Uterus (tissue), 4 donors: Measurements from ENCODE around the gene SSBP1. TPM values are rescaled to one million over a fixed set of nuclear protein-coding genes. Genes with fewer than 3 reads are reported as not detected.
A peak's percentile ranks its signal among the peaks of the same experiment; 100 is the strongest.
"Not testable (repeated sequence)": the region's sequence is repeated elsewhere in the genome, so short reads cannot be mapped to it uniquely, and the experiment has no call there.

Experiments used
- DNase-seq, 2 donors: peaks; one replicate each; pipeline ENCODE4 v3.0.0-alpha.2; 2019 to 2020
- H3K27ac ChIP-seq, 2 donors: fragments of 200-600 bp; sonication (generic); 1 replicate in 1 of 2; 2 replicates in 1 of 2; pipeline ENCODE4 v1.5.1; 2016 to 2018
- H3K27me3 ChIP-seq, 2 donors: fragments of 200-600 bp; sonication (generic); one replicate each; pipeline ENCODE4 v1.5.1; 2018 to 2019; ENCODE audit warnings: control low read depth in 1 of 2
- H3K36me3 ChIP-seq, 2 donors: fragments of 200-600 bp; sonication (generic); one replicate each; pipeline ENCODE4 v1.5.1; 2019; ENCODE audit warnings: control low read depth in 1 of 2
- H3K4me1 ChIP-seq, 2 donors: fragments of 200-600 bp; sonication (generic); one replicate each; pipeline ENCODE4 v1.5.1; 2018 to 2019; ENCODE audit warnings: control low read depth in 1 of 2
- H3K4me3 ChIP-seq, 2 donors: fragments of 200-600 bp; sonication (generic); 1 replicate in 1 of 2; 2 replicates in 1 of 2; pipeline ENCODE4 v1.5.1; 2018 to 2019; ENCODE audit warnings: mild to moderate bottlenecking in 1 of 2
- H3K9me3 ChIP-seq, 2 donors: fragments of 200-600 bp; sonication (generic); one replicate each; pipeline ENCODE4 v1.5.1; 2019; ENCODE audit warnings: control low read depth in 1 of 2
- CTCF ChIP-seq, 4 experiments: fragments of 200-600 bp in 2 of 4; fragments of 450-650 bp in 2 of 4; sonication (generic) in 2 of 4; IDR thresholded peaks; one replicate each; pipeline ENCODE4 v1.5.1; 2016 to 2019; ENCODE audit warnings: antibody characterized with exemption in 4 of 4, mild to moderate bottlenecking in 2 of 4, moderate library complexity in 1 of 4
- POLR2A ChIP-seq, 2 donors: fragments of 450-650 bp; IDR thresholded peaks; one replicate each; pipeline ENCODE4 v1.6.1; 2016; ENCODE audit warnings: antibody characterized with exemption in 2 of 2, mild to moderate bottlenecking in 1 of 2, moderate library complexity in 1 of 2
- intact Hi-C: fragments of 100-400 bp; cut with DNase I; formaldehyde crosslinking; loops from one replicate; pipeline ENCODE4 v1.15.1; 2023; ENCODE audit warnings: low total_unique reads
- total RNA-seq, 4 donors: library from RNA; depleted of rRNA in 3 of 4; stranded (reverse); fragments of >200 nt in 3 of 4; gene quantifications; one replicate each; pipeline versions ENCODE4 v1.1.0 to v1.2.4, GENCODE V29; 2014 to 2023
- donor health status: DM: yes; HTN: yes; CAD: no.

Gene SSBP1
- total RNA-seq, 4 donors from 2014 or later, result 56.9 to 110 (median 71.8) TPM

- no peak for TF ChIP-seq POLR2A (IDR thresholded peaks at IDR 0.05)
- no peak for TF ChIP-seq CTCF (IDR thresholded peaks at IDR 0.05)
- no peak within 1 kb of the TSS for H3K27ac ChIP-seq
- no peak for DNase-seq
- H3K27me3 ChIP-seq, result no peaks in the 10 kb centered on the region
- no peaks in the 10 kb centered on the region for H3K4me1 ChIP-seq
- intact Hi-C loops, result no loop called here
- no peak within 1 kb of the TSS for H3K4me3 ChIP-seq
- no peaks in the 10 kb centered on the region for H3K36me3 ChIP-seq
- H3K9me3 ChIP-seq, result no peaks in the 10 kb centered on the region
These were observed 25.6 kb downstream of the SSBP1 start, which contains the start of gene TAS2R3 for GRCh38 chr7:141763797-141764196. TAS2R3 (plus strand) TSS chr7:141764097; CDS start chr7:141764159, 62 bp downstream.

DNA sequence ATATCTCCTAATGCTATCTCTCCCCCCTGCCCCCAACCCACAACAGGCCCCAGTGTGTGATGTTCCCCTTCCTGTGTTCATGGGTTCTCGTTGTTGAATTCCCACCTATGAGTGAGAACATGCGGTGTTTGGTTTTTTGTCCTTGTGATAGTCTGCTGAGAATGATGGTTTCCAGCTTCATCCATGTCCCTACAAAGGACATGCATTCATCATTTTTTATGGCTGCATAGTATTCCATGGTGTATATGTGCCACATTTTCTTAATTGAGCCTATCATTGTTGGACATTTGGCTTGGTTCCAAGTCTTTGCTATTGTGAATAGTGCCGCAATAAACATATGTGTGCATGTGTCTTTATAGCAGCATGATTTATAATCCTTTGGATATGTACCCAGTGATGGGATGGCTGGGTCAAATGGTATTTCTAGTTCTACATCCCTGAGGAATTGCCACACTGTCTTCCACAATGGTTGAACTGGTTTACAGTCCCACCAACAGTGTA is 32.0 kb downstream of the SSBP1 start:
- H3K27me3 ChIP-seq, intact Hi-C loops, DNase-seq, H3K27ac ChIP-seq, H3K4me1 ChIP-seq, H3K36me3 ChIP-seq, H3K4me3 ChIP-seq, H3K9me3 ChIP-seq: not testable (repeated sequence)

DNA sequence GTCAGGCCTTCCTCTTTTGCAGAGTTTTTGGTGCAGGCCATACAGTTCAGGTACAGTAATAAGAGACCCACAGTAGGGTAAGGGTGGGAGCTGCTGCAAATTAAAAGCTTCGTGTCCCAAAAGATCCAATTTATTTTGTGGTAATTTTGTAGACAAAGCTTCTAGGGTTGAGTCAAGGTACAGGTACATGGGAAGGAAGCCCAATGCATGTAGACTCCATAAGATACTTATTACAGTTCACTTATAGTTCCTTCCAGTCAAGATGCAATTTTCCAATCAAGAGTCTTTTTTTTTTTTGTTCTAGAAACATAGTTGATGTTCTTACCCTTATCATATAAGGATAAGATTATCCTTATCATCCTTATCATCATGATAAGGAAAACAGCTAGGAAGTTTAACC is 38.2 kb downstream of the SSBP1 start, which contains the start of gene TAS2R4:
Gene TAS2R4, plus strand, starts transcription at position 301 of the 400 bp plus-strand sequence. CDS start 1,815 bp downstream, outside the sequence.
- TF ChIP-seq POLR2A (IDR thresholded peaks at IDR 0.05), result no peak
- TF ChIP-seq CTCF (IDR thresholded peaks at IDR 0.05), result no peak
- DNase-seq, result no peak
- intact Hi-C loops, result no loop called here
- no peaks in the 10 kb centered on the region for H3K4me1 ChIP-seq
- H3K36me3 ChIP-seq, result no peaks in the 10 kb centered on the region
- no peaks in the 10 kb centered on the region for H3K9me3 ChIP-seq
- no peaks in the 10 kb centered on the region for H3K27me3 ChIP-seq
- no peak within 1 kb of the TSS for H3K4me3 ChIP-seq
- H3K27ac ChIP-seq, result no peak within 1 kb of the TSS

DNA sequence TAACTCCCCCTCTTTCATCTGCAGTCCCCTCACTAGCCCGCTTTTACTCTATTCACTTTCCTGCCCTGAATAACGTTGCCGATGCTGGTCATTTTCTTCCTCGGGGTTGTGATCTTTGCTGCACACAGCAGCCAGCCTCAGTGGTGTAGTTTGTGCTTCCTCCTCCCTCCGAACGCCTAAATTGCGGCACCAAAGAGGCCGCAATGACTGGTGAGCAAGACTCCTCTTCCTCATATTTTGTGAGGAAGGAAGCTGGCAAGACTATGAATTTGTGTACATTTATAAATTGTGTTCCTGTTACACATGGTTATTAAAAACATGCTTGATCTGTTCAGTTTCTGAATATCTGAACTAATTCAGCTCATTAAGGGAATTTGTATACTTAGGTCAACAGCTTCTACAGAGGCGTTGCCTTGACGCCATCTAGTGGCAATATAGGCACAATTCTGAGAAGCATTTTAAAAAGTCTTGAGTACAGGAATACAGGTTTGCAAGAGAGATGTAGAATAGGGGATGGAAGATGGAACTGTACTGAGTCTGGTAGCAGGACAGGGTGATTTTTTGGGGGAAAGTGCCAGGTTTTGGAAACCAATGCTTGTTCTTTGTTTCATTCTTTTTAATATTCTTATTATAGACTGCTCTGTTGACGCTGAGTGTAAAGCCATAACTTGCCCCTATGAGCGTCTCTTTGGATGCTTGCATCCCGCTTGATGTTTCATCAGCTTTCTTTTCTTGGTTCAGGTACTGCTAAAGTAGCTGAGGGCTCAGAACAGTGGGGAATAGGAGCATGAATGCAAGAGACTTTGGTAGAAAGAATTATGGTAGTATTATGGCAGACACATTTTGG is 47.8 kb downstream of the SSBP1 start:
- H3K27me3 ChIP-seq, result no peaks in the 10 kb centered on the region
- no peaks in the 10 kb centered on the region for H3K36me3 ChIP-seq
- intact Hi-C loops, result no loop called here
- no peaks in the 10 kb centered on the region for H3K9me3 ChIP-seq
- TF ChIP-seq CTCF (IDR thresholded peaks at IDR 0.05) (peak; percentile 18 to 47 (median 43)), POLR2A (IDR thresholded peaks at IDR 0.05) (no peak)
- no peak overlapping the region for H3K27ac ChIP-seq
- no peak overlapping the region for H3K4me3 ChIP-seq
- no peaks in the 10 kb centered on the region for H3K4me1 ChIP-seq
- DNase-seq, result no peak

DNA sequence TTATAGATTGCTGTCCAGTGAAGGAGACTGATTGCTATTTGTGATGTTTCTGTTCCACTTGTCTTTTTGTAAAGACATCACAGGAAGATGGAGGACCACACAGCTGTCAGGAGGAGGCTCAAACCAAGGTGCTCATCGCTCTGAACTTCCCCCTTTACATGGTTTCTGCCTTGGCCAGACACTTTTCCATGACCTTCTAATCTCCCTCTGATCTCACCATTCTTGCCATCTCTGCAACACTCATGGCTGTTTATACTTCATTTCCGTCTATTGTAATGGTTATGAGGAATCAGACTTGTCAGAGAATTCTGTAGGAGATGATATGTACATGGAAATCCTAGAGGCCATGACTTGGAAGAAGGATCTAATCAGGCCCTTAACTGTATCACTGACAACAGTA is 50.1 kb downstream of the SSBP1 start:
- no peak for DNase-seq
- TF ChIP-seq CTCF (IDR thresholded peaks at IDR 0.05) (no peak), POLR2A (IDR thresholded peaks at IDR 0.05) (no peak)
- no peaks in the 10 kb centered on the region for H3K9me3 ChIP-seq

More for the DNA sequence above, 50.1 kb downstream of the SSBP1 start:
- Histone ChIP-seq H3K4me1 (no peaks in the 10 kb centered on the region), H3K27ac (no peak overlapping the region), H3K27me3 (no peaks in the 10 kb centered on the region), H3K4me3 (no peak overlapping the region), H3K36me3 (no peaks in the 10 kb centered on the region)
- intact Hi-C loops, result no loop called here
